Adrenal gland (tissue), 5 donors: ENCODE measurements around the gene MET.

Experiments used
- CTCF ChIP-seq, 6 experiments: fragments of 450-650 bp in 4 of 6; fragments of 200-600 bp in 2 of 6; sonication (generic) in 1 of 6; IDR thresholded peaks; 1 replicate in 5 of 6; 2 replicates in 1 of 6; pipeline versions ENCODE4 v1.5.1 to v1.8.0; 2016 to 2021; ENCODE audit warnings: antibody characterized with exemption in 6 of 6, mild to moderate bottlenecking in 2 of 6, moderate library complexity in 1 of 6
- POLR2A ChIP-seq, 2 donors: fragments of 450-650 bp; IDR thresholded peaks; one replicate each; pipeline ENCODE4 v1.6.1; 2017; ENCODE audit warnings: antibody characterized with exemption in 2 of 2, mild to moderate bottlenecking in 2 of 2, moderate library complexity in 1 of 2
- donor health status: DM: no; HTN: no; CAD: no.

- TF ChIP-seq CTCF (IDR thresholded peaks at IDR 0.05) (no peak), POLR2A (IDR thresholded peaks at IDR 0.05) (no peak)
Measured at GRCh38 chr7:116708248-116708647, 36.3 kb downstream of the MET start.
